Activated CD4-positive, alpha-beta T cell treated with anti-CD3 and anti-CD28 coated beads for 4 hours (primary cell): ENCODE measurements around the gene RENBP.
A peak's percentile ranks its signal among the peaks of the same experiment; 100 is the strongest.

ENCODE experiments used
- DNase-seq, 2 donors: peaks; one replicate each; pipeline ENCODE4 v3.0.0-alpha.2; 2020

RENBP gene

DNA sequence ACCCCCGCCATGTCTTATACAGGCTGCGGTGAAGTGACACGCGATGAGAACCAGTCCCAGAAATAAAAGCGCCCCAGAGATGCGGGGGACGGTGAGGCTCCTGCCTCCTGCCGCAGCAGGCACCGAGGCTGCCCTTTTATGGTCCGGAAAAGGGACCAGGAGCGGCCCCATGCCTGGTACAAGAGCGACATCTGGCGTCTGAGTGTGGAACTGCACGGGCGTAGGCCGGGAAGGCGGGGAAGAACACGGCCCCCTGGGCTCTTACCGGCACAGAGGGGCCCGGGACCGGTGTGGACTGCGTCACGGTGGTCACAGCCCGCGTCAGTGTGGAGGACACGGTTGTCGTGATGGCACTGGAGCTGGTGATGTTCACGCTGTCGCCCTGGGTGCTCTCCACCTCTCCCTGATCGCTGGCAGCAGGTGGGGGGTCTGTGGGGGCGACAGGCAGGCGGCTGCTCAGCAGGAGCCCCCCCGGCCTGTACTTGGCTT, 8.9 kb upstream of the RENBP start:
- DNase-seq = peak; percentile 64 to 84

GRCh38 chrX:153952373-153953026, 8.1 kb upstream of the RENBP start:
- no peak for DNase-seq

- no peak for DNase-seq
Measured at GRCh38 chrX:153951683-153952372, 7.4 kb upstream of the RENBP start.

DNA sequence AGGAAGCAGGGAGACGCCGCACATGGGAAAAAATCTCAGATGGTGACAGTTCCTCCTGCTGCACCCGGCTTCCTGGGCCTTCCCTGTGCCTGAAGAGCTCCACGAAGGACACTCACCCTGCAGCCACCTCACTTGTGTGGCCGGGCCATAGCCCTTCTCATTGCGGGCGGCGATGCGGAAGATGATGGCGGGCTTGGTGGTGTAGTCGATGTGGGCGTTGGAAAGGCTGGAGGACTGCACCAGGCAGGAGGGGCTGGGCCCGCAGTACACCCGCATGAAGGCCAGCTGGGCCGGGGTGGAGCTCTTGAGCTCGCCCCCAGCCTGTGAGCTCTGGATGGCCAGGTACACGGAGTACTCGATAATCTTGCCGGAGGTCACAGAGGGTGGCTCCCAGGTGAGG, 5.7 kb upstream of the RENBP start:
- no peak for DNase-seq

GRCh38 chrX:153948847-153949805, 4.7 kb upstream of the RENBP start:
- DNase-seq = no peak

GRCh38 chrX:153948002-153948466, 3.6 kb upstream of the RENBP start:
- no peak for DNase-seq

DNA sequence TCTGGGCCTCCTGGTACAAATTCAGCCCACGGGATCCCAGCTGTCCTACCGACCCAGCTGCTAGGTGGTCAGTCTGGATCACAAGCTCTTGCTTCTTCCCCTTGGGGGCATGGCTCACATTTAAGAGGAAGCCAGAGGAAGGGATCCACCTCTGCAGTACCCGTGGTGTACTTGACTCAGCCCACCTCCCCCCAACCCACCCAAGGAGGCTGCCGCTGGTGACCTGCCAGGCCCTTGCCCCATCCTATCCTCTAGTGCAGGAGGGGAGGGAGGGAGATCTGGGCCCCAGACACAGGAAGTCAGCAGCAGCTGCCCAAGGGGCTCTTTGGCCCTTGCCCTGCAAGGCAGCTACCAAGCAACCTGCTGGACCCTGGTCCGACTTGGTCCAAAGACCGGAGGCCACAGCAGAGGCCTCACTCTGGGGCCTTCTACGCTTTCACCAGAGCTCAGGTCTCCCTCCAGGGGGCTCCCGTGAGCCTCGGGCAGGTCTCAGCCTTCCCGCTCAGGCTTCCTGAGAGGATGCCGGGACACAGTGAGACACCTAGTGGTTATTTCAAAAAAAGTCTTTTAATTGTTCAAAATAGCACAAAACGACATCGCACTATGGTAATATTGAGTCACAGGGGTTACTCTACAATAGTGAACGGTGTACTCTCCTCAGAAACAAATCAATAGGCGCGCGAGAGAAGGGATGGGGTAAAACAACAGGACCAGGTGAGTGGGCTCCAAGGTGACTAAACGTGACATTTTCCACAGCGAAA, 2.7 kb upstream of the RENBP start:
- peak; percentile 79 to 80 for DNase-seq

DNA sequence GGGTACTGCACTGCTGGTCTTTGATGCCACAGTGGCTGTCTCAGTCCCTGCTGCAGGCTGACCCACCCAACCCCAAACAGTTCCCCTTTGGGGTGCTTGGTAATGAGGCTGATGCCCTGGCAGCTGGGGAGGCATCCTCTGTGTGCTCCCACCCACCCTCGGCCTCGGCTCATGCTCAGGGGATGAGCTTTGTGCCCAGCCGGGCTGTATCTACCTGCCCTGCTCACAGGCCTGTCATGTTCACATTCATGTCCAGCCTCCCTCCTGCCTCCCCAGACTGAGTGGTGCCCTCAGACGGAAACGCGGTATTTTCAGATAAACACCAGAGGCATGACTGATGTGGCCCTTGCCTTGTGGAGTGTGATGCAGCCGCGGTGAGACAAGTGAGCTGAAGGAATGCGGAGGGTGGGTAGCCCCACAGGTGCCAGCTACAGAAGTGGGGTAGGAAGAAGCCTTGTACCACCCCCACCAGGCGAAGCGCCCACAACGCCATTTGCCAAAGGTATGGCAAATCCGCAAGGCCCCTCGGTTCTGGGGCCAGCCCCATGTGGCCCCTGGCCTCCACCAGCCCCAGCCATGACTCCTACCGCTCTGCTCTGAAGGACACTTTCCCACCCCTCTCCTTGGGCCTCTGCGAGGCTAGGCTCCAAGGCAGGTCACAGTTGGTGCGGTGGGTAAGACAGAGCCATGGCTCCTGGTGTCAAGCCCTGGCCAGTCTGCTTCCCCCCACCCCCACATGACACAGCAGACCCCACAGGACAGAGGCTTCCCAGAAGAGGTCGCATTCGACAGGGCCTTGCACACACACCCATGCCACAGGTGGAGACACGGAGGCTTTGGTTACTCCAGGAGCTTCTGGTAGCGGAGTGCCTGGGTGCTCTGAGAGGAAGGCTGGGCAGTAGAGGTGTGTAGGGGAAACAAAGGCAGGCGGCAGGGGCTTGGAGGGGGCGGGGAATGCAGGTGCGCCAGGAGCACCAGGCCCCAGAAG, 1.8 kb upstream of the RENBP start:
- DNase-seq = no peak

DNA sequence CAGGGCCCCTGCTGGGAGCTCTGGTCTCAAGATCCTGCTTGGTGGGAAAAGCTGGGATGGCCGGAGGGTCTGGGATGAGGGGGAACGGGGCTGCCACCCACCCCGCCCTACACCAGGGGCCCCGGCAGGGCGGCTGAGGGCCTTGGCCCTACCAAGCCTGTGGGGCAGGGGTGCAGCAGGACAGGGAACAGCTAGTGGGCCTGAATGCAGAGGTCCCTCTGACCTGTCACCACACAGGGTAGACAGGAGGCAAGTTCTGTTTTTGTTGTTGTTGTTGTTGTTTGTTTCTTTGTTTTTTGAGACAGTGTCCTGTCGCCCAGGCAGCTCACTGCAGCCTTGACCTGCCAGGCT, 332 bp upstream of the RENBP start:
- no peak for DNase-seq

GRCh38 chrX:153941336-153942252, 2.8 kb downstream of the RENBP start:
- DNase-seq = no peak

DNA sequence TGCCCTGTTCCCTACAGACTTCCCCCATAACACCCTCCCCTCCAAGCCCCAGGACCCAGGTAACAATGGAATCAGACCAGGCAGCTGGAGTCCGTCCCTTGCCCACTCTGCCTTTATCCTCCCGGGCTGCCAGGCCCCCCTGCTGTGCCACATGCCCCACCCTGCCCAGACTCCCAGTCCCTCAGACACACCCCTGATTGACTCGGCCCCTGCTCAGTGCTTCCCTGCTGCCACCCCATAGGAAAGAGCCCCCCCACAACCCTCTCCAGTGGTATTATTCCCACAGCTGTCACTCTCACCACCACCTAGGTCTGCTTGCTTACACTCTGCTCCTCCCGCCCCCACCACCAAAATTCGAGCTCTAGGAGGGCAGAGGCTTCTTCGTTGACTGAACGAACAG, 4.9 kb downstream of the RENBP start:
- no peak for DNase-seq

- no peak for DNase-seq
Measured at GRCh38 chrX:153938226-153938786, 6.1 kb downstream of the RENBP start.

DNA sequence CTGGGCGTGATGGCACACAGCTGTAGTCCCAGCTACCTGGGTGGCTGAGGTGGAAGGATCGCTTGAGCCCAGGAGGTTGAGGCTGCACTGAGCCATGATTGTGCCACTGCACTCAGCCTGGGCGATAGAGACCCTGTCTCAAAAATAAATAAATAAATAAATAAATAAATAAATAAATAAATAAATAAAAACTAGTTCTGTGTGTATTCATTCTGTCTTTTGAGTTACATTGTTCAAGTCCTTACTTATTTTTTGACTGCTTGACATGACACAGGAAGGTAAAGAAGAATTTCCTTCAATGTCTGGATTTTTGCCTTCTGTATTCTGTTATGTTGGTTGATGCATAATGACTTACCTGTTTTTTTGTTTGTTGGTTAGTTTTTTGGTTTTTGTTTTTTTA, 7.4 kb downstream of the RENBP start:
- DNase-seq = no peak

- DNase-seq = no peak
Measured at GRCh38 chrX:153935326-153935851, 9.1 kb downstream of the RENBP start.

DNA sequence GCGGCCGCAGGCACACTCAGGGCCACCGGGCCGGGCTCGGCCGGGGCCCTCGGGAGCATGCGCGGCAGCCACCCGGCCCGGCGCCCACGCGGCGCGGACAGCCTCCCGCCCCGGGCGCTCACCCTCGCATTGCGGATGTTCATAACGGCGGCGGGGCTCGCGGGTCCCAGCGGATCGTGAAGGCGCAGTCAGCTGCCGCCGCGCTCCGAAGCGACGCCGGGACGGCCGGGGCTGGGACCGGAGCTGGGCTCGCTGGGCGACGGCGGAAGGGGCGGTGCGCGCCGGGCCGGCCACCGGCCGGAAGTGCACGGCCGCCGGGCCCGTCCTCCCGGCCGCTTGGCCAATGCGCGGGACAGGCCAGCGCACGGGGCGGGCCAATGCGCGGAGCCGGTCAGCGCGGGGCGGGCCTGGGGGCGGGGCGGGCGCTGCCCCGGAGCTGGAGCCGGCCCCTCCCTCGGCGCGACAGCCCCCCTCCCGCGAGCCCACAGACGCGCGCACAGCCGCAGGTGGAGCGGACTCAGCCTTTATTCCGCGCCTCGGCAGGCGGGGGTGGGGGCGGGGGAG, 9.6 kb downstream of the RENBP start, which contains the start of gene NAA10:
TSS of gene NAA10 (minus strand) at position 276 of the 564 bp plus-strand sequence. CDS start at position 143, 133 bp downstream.
- DNase-seq = peak; percentile 50 to 56

- no peak for DNase-seq
Measured at GRCh38 chrX:153934148-153934761, 10.2 kb downstream of the RENBP start.

DNA sequence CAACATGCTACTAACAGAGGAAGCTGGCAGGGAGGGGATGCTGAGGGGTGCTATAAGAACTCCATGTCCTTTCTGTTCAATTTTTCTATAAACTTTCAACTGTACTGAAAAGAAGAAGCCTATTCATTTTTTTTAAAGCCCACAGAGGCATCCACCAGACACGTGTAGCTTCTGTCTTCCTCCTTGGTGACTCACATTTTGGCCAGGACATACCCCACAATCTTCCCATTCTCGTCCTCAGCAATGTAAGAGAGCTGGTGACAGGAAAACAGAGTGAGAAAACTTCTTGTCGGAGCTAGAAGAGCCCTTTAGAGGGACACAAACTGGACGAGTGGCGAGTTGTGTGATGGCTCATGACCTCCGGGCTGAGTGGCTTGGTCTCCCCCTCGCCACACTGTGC, 10.7 kb downstream of the RENBP start:
- DNase-seq = no peak

- DNase-seq = no peak
Measured at GRCh38 chrX:153932220-153932915, 12.1 kb downstream of the RENBP start.
